Mesenchymal stem cell (in vitro differentiated cells and primary cell): ENCODE data around the gene FSTL3.

ENCODE experiments used
- DNase-seq: peaks from one replicate; pipeline ENCODE4 v3.0.0-alpha.2; 2013
- H2AFZ ChIP-seq: one replicate; pipeline ENCODE4 v1.6.1; 2013; ENCODE audit warnings: low read depth, mild to moderate bottlenecking, control low read depth, inconsistent platforms, low read length, moderate library complexity
- H2AK5ac ChIP-seq: 2 replicates; pipeline ENCODE4 v1.6.1; 2013; ENCODE audit warnings: low read length, moderate library complexity, mild to moderate bottlenecking, inconsistent platforms; ENCODE audit not compliant: severe bottlenecking
- H2BK120ac ChIP-seq: one replicate; pipeline ENCODE4 v1.6.1; 2013; ENCODE audit warnings: low read depth, mild to moderate bottlenecking, inconsistent platforms, low read length, moderate library complexity
- H2BK12ac ChIP-seq, 2 experiments: one replicate each; pipeline ENCODE4 v1.6.1; 2013; ENCODE audit warnings: inconsistent platforms in 2 of 2, low read length in 2 of 2, mild to moderate bottlenecking in 2 of 2, moderate library complexity in 2 of 2, control low read depth in 1 of 2
- H2BK15ac ChIP-seq: one replicate; pipeline ENCODE4 v1.6.1; 2013; ENCODE audit warnings: mild to moderate bottlenecking, low read depth, inconsistent platforms; ENCODE audit not compliant: poor library complexity, severe bottlenecking
- H2BK5ac ChIP-seq: 2 replicates; pipeline ENCODE4 v1.6.1; 2013; ENCODE audit warnings: low read depth, mild to moderate bottlenecking, low read length, control low read depth, inconsistent platforms; ENCODE audit not compliant: poor library complexity, severe bottlenecking
- H3K14ac ChIP-seq, 2 experiments: one replicate each; pipeline ENCODE4 v1.6.1; 2013; ENCODE audit warnings: inconsistent platforms in 2 of 2, low read length in 2 of 2, control low read depth in 1 of 2, mild to moderate bottlenecking in 1 of 2, moderate library complexity in 1 of 2
- H3K18ac ChIP-seq, 2 experiments: one replicate each; pipeline ENCODE4 v1.6.1; 2013; ENCODE audit warnings: inconsistent platforms in 2 of 2, low read length in 2 of 2, control low read depth in 1 of 2, low read depth in 1 of 2, mild to moderate bottlenecking in 1 of 2
- H3K23ac ChIP-seq, 2 experiments: one replicate each; pipeline ENCODE4 v1.6.1; 2013; ENCODE audit warnings: inconsistent platforms in 2 of 2, low read length in 2 of 2, mild to moderate bottlenecking in 2 of 2, moderate library complexity in 2 of 2, control low read depth in 1 of 2
- H3K27ac ChIP-seq: 2 replicates; pipeline ENCODE4 v1.5.1; 2013; ENCODE audit warnings: mild to moderate bottlenecking, moderate library complexity, low read length, control low read depth, inconsistent platforms; ENCODE audit not compliant: poor library complexity, severe bottlenecking
- H3K27me3 ChIP-seq, 2 experiments: 2 replicates each; pipeline versions ENCODE4 v1.6.1 to v1.7.0; 2013; ENCODE audit warnings: low read length in 2 of 2, mild to moderate bottlenecking in 2 of 2, moderate library complexity in 2 of 2, control low read depth in 1 of 2, inconsistent platforms in 1 of 2; ENCODE audit not compliant: control insufficient read depth in 1 of 2, insufficient read depth in 1 of 2
- H3K36me3 ChIP-seq, 2 experiments: 2 replicates each; pipeline versions ENCODE4 v1.6.1 to v1.7.0; 2013; ENCODE audit warnings: low read length in 2 of 2, control low read depth in 1 of 2, inconsistent platforms in 1 of 2, low read depth in 1 of 2, mild to moderate bottlenecking in 1 of 2; ENCODE audit not compliant: insufficient read depth in 2 of 2, control insufficient read depth in 1 of 2
- H3K4ac ChIP-seq, 2 experiments: one replicate each; pipeline ENCODE4 v1.6.1; 2013; ENCODE audit warnings: inconsistent platforms in 2 of 2, low read length in 2 of 2, mild to moderate bottlenecking in 2 of 2, moderate library complexity in 2 of 2, control low read depth in 1 of 2, low read depth in 1 of 2
- H3K4me1 ChIP-seq: 2 replicates; pipeline ENCODE4 v1.6.1; 2013; ENCODE audit warnings: low read depth, low read length, control low read depth; ENCODE audit not compliant: control insufficient read depth, insufficient read depth
- H3K4me2 ChIP-seq: 2 replicates; pipeline ENCODE4 v1.6.1; 2013; ENCODE audit warnings: low read length, mild to moderate bottlenecking, inconsistent platforms; ENCODE audit not compliant: poor library complexity, severe bottlenecking
- H3K4me3 ChIP-seq, 2 experiments: 2 replicates each; pipeline versions ENCODE4 v1.5.1 to v1.7.0; 2013; ENCODE audit warnings: low read length in 2 of 2, mild to moderate bottlenecking in 2 of 2, control low read depth in 1 of 2, low read depth in 1 of 2; ENCODE audit not compliant: insufficient read depth in 1 of 2
- H3K79me1 ChIP-seq: replicated peaks from 2 replicates; pipeline ENCODE4 v1.6.1; 2013; ENCODE audit warnings: mild to moderate bottlenecking, control low read depth, low read length, inconsistent platforms; ENCODE audit not compliant: poor library complexity, severe bottlenecking
- H3K9ac ChIP-seq: 2 replicates; pipeline ENCODE4 v1.7.0; 2013; ENCODE audit warnings: mild to moderate bottlenecking, low read length, moderate library complexity
- H3K9me3 ChIP-seq: 2 replicates; pipeline ENCODE4 v1.7.0; 2013; ENCODE audit warnings: mild to moderate bottlenecking, low read length; ENCODE audit not compliant: control insufficient read depth
- H4K8ac ChIP-seq: one replicate; pipeline ENCODE4 v1.6.1; 2013; ENCODE audit warnings: inconsistent platforms, mild to moderate bottlenecking, low read length, moderate library complexity
- H4K91ac ChIP-seq: one replicate; pipeline ENCODE4 v1.6.1; 2013; ENCODE audit warnings: mild to moderate bottlenecking, low read length, inconsistent platforms
- WGBS: methylation state at CpG from one replicate; pipeline ENCODE4 v1.1.7; 2013; ENCODE audit warnings: mixed read lengths; 5-methylcytosine and 5-hydroxymethylcytosine counted together

FSTL3 gene

GRCh38 chr19:720345-721160 is 44.4 kb downstream of the FSTL3 start:
- Histone ChIP-seq H2AFZ (no peak overlapping the region), H2BK12ac (no peak overlapping the region), H2BK120ac (no peak overlapping the region), H3K14ac (peak overlapping the region in 1 of 2 experiments; percentile 41), H2AK5ac (no peak overlapping the region), H3K4ac (no peak overlapping the region), H4K91ac (peak overlapping the region; percentile 75), H3K23ac (peak overlapping the region in 1 of 2 experiments; percentile 63), H3K27me3 (no peaks in the 10 kb centered on the region), H2BK15ac (no peak overlapping the region), H3K27ac (no peak overlapping the region), H3K18ac (no peak overlapping the region), H3K4me1 (peaks cover 26% of the 10 kb centered on the region), H3K4me3 (no peak overlapping the region), H3K79me1 (peaks cover 36% of the 10 kb centered on the region), H3K4me2 (no peak overlapping the region), H4K8ac (no peak overlapping the region), H3K9ac (no peak overlapping the region), H3K36me3 (peaks cover 1 to 31% of the 10 kb centered on the region in 2 experiments), H3K9me3 (peaks cover 2% of the 10 kb centered on the region), H2BK5ac (peak overlapping the region; percentile 4)
- no peak for DNase-seq
- 84% methylated on average over 28 of the region's 58 CpGs for WGBS

DNA sequence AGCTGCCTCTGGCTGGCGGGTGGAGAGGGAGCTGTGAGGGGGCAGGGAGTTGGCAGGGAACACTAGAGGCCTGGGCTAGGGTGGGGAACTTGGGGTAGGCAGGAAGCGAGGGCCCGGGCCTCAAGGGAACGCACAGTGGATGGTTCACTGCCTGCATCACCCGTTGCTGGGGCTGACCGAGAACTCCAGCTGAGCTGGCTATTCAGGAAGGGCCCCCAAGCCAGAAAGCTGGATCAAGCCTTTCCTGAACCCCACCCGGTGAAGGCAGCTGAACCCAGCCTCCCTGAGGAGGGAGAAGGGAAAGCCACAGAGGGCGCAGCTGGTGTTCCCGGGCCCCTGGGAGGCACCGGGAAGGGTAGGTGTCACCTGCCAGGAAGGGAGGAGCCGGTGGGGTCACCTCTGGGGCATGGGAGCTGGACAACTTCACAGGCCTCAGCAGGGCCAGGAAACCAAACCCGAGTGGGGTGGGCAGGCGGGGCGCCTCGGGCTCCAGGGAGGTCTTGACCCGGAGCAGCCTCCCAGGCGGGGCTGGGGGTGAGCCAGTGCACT is 46.4 kb downstream of the FSTL3 start:
- DNase-seq: no peak
- peaks cover 25% of the 10 kb centered on the region for H3K4me1 ChIP-seq
- H2BK15ac ChIP-seq: no peak overlapping the region

GRCh38 chr19:723247-723646 is 47.1 kb downstream of the FSTL3 start:
- DNase-seq: no peak
- no peak overlapping the region for H2BK5ac ChIP-seq
- H3K4ac ChIP-seq: no peak overlapping the region
- no peak overlapping the region for H2BK12ac ChIP-seq
- 89% methylated on average over 11 of the region's 13 CpGs for WGBS
- H2BK120ac ChIP-seq: no peak overlapping the region
- no peak overlapping the region for H3K14ac ChIP-seq
- no peak overlapping the region for H2BK15ac ChIP-seq
- H2AK5ac ChIP-seq: no peak overlapping the region
- peaks cover 33% of the 10 kb centered on the region for H3K79me1 ChIP-seq
- H3K4me3 ChIP-seq: no peak overlapping the region
- no peak overlapping the region for H3K9ac ChIP-seq
- H4K8ac ChIP-seq: no peak overlapping the region
- no peak overlapping the region for H4K91ac ChIP-seq
- H3K18ac ChIP-seq: no peak overlapping the region
- H2AFZ ChIP-seq: no peak overlapping the region
- no peak overlapping the region for H3K4me2 ChIP-seq
- no peak overlapping the region for H3K23ac ChIP-seq
- no peaks in the 10 kb centered on the region for H3K27me3 ChIP-seq
- no peaks in the 10 kb centered on the region for H3K9me3 ChIP-seq
- H3K36me3 ChIP-seq: peaks cover 3 to 51% of the 10 kb centered on the region in 2 experiments
- peaks cover 23% of the 10 kb centered on the region for H3K4me1 ChIP-seq
- H3K27ac ChIP-seq: no peak overlapping the region

More for the DNA sequence above, 46.4 kb downstream of the FSTL3 start:
- H2AK5ac ChIP-seq: no peak overlapping the region
- H3K9me3 ChIP-seq: no peaks in the 10 kb centered on the region
- no peak overlapping the region for H2AFZ ChIP-seq
- peaks cover 3 to 45% of the 10 kb centered on the region in 2 experiments for H3K36me3 ChIP-seq
- no peak overlapping the region for H3K27ac ChIP-seq
- H3K18ac ChIP-seq: no peak overlapping the region
- peaks cover 34% of the 10 kb centered on the region for H3K79me1 ChIP-seq
- H3K4me2 ChIP-seq: no peak overlapping the region
- H2BK120ac ChIP-seq: no peak overlapping the region
- no peak overlapping the region for H2BK12ac ChIP-seq
- H3K4me3 ChIP-seq: no peak overlapping the region
- no peak overlapping the region for H3K14ac ChIP-seq
- no peak overlapping the region for H4K8ac ChIP-seq
- no peaks in the 10 kb centered on the region for H3K27me3 ChIP-seq
- no peak overlapping the region for H3K4ac ChIP-seq
- no peak overlapping the region for H2BK5ac ChIP-seq
- H3K23ac ChIP-seq: no peak overlapping the region
- H4K91ac ChIP-seq: no peak overlapping the region
- 89% methylated on average over 17 of the region's 17 CpGs for WGBS
- H3K9ac ChIP-seq: no peak overlapping the region

DNA sequence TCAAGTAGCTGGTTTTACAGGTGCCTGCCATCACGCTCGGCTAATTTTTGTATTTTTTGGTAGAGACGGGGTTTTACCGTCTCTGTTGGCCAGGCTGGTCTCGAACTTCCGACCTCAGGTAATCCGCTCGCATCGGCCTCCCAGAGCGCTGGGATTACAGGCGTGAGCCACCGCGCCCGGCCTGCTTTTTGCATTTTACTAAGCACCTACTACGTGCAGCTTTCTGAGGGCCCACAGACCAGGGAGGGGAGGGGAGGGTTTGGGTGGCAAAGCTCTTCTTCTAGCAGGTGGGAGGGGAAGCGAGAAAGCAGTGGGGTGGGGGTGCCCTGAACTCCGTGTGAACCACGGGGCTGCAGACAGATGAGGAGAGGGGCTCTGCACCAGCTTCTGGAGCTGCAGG is 47.5 kb downstream of the FSTL3 start:
- Histone ChIP-seq H3K27ac (no peak overlapping the region), H2BK120ac (no peak overlapping the region), H3K18ac (no peak overlapping the region), H3K14ac (no peak overlapping the region), H3K4me2 (no peak overlapping the region), H3K4me1 (peaks cover 18% of the 10 kb centered on the region), H2BK12ac (no peak overlapping the region), H4K8ac (no peak overlapping the region), H3K36me3 (peaks cover 3 to 53% of the 10 kb centered on the region in 2 experiments), H2AK5ac (no peak overlapping the region), H3K9me3 (no peaks in the 10 kb centered on the region), H2BK15ac (no peak overlapping the region), H3K9ac (no peak overlapping the region), H3K4ac (no peak overlapping the region), H3K23ac (no peak overlapping the region), H3K27me3 (no peaks in the 10 kb centered on the region), H3K4me3 (no peak overlapping the region), H2BK5ac (no peak overlapping the region), H3K79me1 (peaks cover 33% of the 10 kb centered on the region), H2AFZ (no peak overlapping the region), H4K91ac (no peak overlapping the region)
- WGBS: 92% methylated on average over 18 of the region's 18 CpGs
- DNase-seq: no peak
